Retina (tissue), 1 donor: ENCODE results near the gene CNNM4.

Experiments used
- DNase-seq: peaks from one replicate; pipeline ENCODE4 v3.0.0-alpha.2; 2016

Gene CNNM4

GRCh38 chr2:96760986-96761832 lies 507 bp downstream of the CNNM4 start:
- DNase-seq, result peak; percentile 83

GRCh38 chr2:96762529-96763311 lies 2.0 kb downstream of the CNNM4 start:
- peak; percentile 67 for DNase-seq

- DNase-seq, result peak; percentile 63
Observed at GRCh38 chr2:96763511-96764252, 3.0 kb downstream of the CNNM4 start.

GRCh38 chr2:96764253-96764637 lies 3.5 kb downstream of the CNNM4 start:
- peak; percentile 48 for DNase-seq

GRCh38 chr2:96767135-96767871 lies 6.6 kb downstream of the CNNM4 start:
- no peak for DNase-seq

- no peak for DNase-seq
Observed at GRCh38 chr2:96768083-96768561, 7.4 kb downstream of the CNNM4 start.

- no peak for DNase-seq
Observed at GRCh38 chr2:96769814-96770213, 9.1 kb downstream of the CNNM4 start.

GRCh38 chr2:96770442-96771202 lies 9.9 kb downstream of the CNNM4 start:
- no peak for DNase-seq

- no peak for DNase-seq
Observed at GRCh38 chr2:96771796-96772618, 11.3 kb downstream of the CNNM4 start.

GRCh38 chr2:96772903-96773671 lies 12.4 kb downstream of the CNNM4 start:
- DNase-seq, result no peak

- DNase-seq, result no peak
Observed at GRCh38 chr2:96773922-96774321, 13.2 kb downstream of the CNNM4 start.

- no peak for DNase-seq
Observed at GRCh38 chr2:96775160-96775559, 14.5 kb downstream of the CNNM4 start.

GRCh38 chr2:96783388-96783787 lies 22.7 kb downstream of the CNNM4 start:
- DNase-seq, result no peak

- no peak for DNase-seq
Observed at GRCh38 chr2:96787411-96787810, 26.7 kb downstream of the CNNM4 start.

GRCh38 chr2:96788442-96789244 lies 27.9 kb downstream of the CNNM4 start:
- DNase-seq, result peak; percentile 59

GRCh38 chr2:96789245-96789617 lies 28.5 kb downstream of the CNNM4 start:
- DNase-seq, result no peak

- no peak for DNase-seq
Observed at GRCh38 chr2:96792772-96793749, 32.4 kb downstream of the CNNM4 start.

- DNase-seq, result no peak
Observed at GRCh38 chr2:96795076-96795475, 34.4 kb downstream of the CNNM4 start.
